Stimulated activated CD8-positive, alpha-beta memory T cell treated with anti-CD3 and anti-CD28 coated beads, Interleukin-7, amount 100 ng/mL, for 48 hours (primary cell): ENCODE measurements around the gene NEK8.
"Not testable (repeated sequence)": the region's sequence is repeated elsewhere in the genome, so short reads cannot be mapped to it uniquely, and the experiment has no call there.

Experiments used
- DNase-seq, 2 donors: peaks; one replicate each; pipeline ENCODE4 v3.0.0-alpha.2; 2020; ENCODE audit warnings: low read depth in 1 of 2; ENCODE audit errors: extremely low read depth in 1 of 2

The NEK8 gene

DNA sequence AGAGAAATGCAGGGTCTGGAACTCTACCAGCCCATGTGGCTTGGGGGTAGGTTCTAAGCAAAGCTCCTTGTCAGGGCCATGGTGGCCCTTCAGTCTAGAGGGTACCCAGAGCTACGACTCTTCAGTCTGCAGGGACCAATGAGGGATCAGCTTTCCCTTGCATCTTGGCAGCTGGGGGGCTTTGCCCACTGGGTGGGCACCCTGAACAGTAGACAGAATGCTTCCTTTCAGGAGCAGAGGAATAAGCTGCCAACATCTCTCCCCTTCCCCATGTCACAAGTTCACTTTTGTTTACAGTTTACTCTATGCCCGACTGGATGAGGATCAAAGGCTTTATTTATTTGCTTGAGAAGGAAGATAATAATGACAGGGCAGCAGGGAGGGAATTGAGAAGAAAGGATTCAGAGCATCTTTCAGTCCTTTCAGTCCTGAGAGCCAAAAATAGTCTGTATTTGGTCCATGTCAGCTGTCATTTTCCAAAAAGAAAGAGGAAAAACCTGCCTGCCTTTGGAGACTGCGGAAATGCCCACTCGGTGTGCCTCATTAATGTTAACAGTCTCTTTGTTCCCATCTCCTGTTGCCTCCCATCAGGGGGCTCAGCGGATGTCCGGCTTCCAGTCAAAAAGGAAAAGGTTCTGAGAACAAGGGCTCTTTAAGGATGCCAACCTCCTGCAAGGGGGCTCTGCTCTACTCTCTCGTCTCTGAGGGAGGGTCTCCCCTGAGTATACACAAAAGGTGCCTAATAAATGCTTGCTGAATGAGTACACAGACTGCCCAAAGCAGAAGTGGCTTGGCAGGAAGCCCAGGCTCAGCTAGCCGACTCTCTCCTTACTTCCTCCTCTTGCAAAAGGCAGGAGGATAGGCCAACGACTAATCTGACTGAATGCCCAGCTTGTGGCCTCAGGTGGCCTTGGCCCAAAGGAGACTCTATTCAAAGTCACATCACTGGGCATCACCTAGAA, 32.3 kb downstream of the NEK8 start:
- no peak for DNase-seq

- no peak for DNase-seq
Measured at GRCh38 chr17:28763137-28763799, 34.7 kb downstream of the NEK8 start.

DNA sequence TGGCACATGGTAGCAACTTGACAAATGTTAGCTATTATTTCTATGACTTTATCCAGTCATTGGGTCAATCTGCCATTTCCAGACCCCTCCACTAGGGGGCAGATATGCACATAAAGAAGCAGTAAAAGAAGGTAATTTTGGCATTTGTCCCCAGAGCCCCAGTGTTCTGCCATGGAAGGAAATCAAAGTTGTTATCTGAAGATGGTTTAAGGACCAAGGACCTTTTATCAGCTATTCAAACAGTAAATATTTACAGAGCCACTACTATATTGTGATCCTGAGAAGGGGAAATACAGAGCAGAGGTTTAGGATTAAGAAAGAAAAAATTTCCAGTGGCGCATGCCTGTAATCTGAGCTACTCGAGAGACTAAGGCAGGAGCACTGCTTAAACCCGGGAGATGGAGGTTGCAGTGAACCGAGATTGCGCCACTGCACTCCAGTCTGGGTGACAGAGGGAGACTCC, 35.2 kb downstream of the NEK8 start:
- peak in 1 of 2 donors; percentile 65 for DNase-seq

GRCh38 chr17:28765038-28765437, 36.5 kb downstream of the NEK8 start:
- DNase-seq: no peak

DNA sequence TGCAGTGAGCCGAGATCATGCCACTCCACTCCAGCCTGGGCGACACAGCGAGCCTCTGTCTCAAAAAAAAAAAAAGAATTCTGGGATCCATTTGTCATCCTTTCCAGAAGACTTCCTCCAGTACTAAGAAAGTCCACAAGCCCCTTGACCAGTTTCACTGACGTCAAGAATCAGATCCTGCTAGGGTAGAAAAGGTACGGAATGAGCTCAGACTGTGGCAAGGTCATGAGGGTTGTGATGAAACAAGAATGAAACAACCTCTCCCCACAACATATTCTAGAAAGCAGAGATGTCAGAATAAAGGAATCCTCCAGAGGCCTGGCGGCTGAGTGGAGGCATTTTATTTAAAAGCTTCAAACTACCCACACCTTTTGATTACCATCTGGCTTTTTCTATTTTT, 45.1 kb downstream of the NEK8 start:
- no peak for DNase-seq

GRCh38 chr17:28774206-28774605, 45.6 kb downstream of the NEK8 start:
- DNase-seq: no peak

- DNase-seq: no peak
Measured at GRCh38 chr17:28777178-28777577, 48.6 kb downstream of the NEK8 start.

DNA sequence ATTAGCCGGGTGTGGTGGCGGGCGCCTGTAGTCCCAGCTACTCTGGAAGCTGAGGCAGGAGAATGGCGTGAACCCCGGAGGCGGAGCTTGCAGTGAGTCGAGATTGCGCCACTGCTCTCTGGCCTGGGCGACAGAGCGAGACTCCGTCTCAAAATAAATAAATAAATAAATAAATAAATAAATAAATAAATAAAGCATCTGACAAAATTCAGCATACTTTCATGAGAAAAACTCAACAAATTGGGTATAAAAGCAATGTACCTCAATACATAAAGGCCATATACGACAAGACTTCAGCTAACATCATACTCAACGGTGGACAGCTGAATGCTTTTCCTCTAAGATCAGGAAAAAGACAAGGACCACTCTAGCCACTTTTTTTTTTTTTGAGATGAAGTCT, 51.0 kb downstream of the NEK8 start:
- not testable (repeated sequence) for DNase-seq

DNA sequence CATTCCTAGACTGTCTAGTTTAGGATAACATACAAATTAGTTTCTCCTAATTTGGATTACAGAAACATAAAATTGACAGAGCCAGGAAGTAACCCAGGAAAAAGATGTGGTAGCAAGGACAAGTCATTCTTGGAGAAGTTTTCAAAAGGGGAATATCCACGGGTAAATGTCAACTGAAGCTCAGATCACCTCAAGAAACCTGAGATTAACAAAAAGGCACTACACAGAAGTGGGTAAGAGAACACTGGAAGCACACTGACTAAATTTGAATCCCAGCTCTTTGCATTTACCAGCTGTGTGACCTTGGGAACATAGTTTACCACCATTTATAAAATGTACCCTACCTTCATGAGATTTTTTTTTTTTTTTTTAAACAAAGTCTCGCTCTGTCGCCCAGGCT, 54.6 kb downstream of the NEK8 start:
- DNase-seq: no peak

DNA sequence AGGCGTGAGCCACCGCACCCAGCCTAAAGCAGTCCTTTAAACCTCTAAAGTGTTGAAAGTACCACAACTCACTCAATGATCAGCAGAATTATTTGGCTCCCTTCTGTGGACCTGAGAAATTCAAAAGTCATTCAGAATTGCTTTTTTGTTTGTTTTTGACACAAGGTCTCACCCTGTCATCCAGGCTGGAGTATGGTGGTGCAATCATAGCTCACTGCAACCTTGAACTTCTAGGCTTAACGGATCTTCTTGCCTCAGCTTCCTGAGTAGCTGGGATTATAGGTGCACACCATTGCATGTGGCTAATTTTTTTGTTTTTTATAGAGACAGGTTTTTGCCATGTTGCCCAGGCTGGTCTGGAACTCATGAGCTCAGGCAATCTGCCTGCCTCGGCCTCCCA, 59.5 kb downstream of the NEK8 start:
- DNase-seq: no peak
